ENCODE measurements around the gene TTC6. TPM values are rescaled to one million over a fixed set of nuclear protein-coding genes. Genes with fewer than 3 reads are reported as not detected.

TTC6 gene
- total RNA-seq, result under 0.01 TPM in 1 of 2 replicates, not detected in the other

GRCh38 chr14:37594971-37595808 lies at the start of gene TTC6, which contains the start of gene FOXA1:
TSS of gene TTC6 (plus strand) at chr14:37595629. CDS start at chr14:37622065, 26,436 bp downstream.
TSS of gene FOXA1 (minus strand) at chr14:37595249. CDS start at chr14:37594972, 277 bp downstream.

Other genes with a start within 250 kb of the TTC6 start
- not detected in 2 replicates for gene FOXA1, start 380 bp upstream of the TTC6 start, total RNA-seq